OCI-LY7 (cell line): ENCODE measurements around the gene SPINK4. TPM values are rescaled to one million over a fixed set of nuclear protein-coding genes. Genes with fewer than 3 reads are reported as not detected.

Source experiments
- BruUV-seq: library from RNA; stranded (reverse); fragments of 400-500 nt; replicated peaks from 2 replicates; lab custom pipeline; 2021; lab: Mats Ljungman, UMichigan
- CTCF ChIA-PET: fragments of 300-600 bp; sonication (Branson Sonifier 250); formaldehyde crosslinking; loops from one replicate; lab custom pipeline; 2022; ENCODE audit warnings: antibody characterized with exemption; ENCODE audit not compliant: unreplicated experiment; lab: Charles Lee
- POLR2A ChIA-PET: fragments of 300-600 bp; sonication (Branson Sonifier 250); formaldehyde crosslinking; loops from one replicate; lab custom pipeline; 2022; ENCODE audit warnings: antibody characterized with exemption; lab: Charles Lee
- DNase-seq: peaks from one replicate; pipeline ENCODE4 v3.0.0-alpha.2; 2015; ENCODE audit warnings: low spot score
- H2AFZ ChIP-seq: fragments of 200-600 bp; sonication (generic), shearing (Covaris generic); 2 replicates; pipeline ENCODE4 v1.6.1; 2014; ENCODE audit warnings: mild to moderate bottlenecking, antibody characterized with exemption, low read length, moderate library complexity
- H3K27ac ChIP-seq: fragments of 200-600 bp; sonication (generic); 2 replicates; pipeline ENCODE4 v1.5.1; 2014; ENCODE audit warnings: mixed run types, low read depth, mild to moderate bottlenecking, moderate library complexity, low read length, inconsistent platforms; ENCODE audit not compliant: poor library complexity, severe bottlenecking
- H3K36me3 ChIP-seq: fragments of 200-600 bp; sonication (generic); 2 replicates; pipeline ENCODE4 v1.6.1; 2014; ENCODE audit warnings: mild to moderate bottlenecking, antibody characterized with exemption, low read length, moderate library complexity, mixed read lengths; ENCODE audit not compliant: insufficient read depth
- H3K4me1 ChIP-seq: fragments of 200-600 bp; sonication (generic); 2 replicates; pipeline ENCODE4 v1.5.1; 2014; ENCODE audit warnings: mild to moderate bottlenecking, low read length; ENCODE audit not compliant: insufficient read depth, poor library complexity, severe bottlenecking
- H3K4me2 ChIP-seq: fragments of 200-600 bp; sonication (generic); 2 replicates; pipeline ENCODE4 v1.6.1; 2014; ENCODE audit warnings: mild to moderate bottlenecking, low read length
- H3K4me3 ChIP-seq: fragments of 200-600 bp; sonication (generic); 2 replicates; pipeline ENCODE4 v1.5.1; 2014; ENCODE audit warnings: mild to moderate bottlenecking, low read depth, low read length; ENCODE audit not compliant: poor library complexity, severe bottlenecking
- H3K79me2 ChIP-seq: fragments of 200-600 bp; sonication (generic); 2 replicates; pipeline ENCODE4 v1.6.1; 2016; ENCODE audit warnings: low read depth, mild to moderate bottlenecking, low read length, moderate library complexity, mixed read lengths; ENCODE audit not compliant: insufficient read depth
- H3K9me2 ChIP-seq: fragments of 200-600 bp; sonication (generic); 2 replicates; pipeline ENCODE4 v1.6.1; 2016; ENCODE audit warnings: mild to moderate bottlenecking, low read length, mixed read lengths; ENCODE audit not compliant: insufficient read depth
- H3K9me3 ChIP-seq: fragments of 200-600 bp; sonication (generic); 2 replicates; pipeline ENCODE4 v1.6.1; 2014; ENCODE audit warnings: mild to moderate bottlenecking, mixed run types, low read length, mixed read lengths
- H4K20me1 ChIP-seq: fragments of 200-600 bp; sonication (generic); 2 replicates; pipeline ENCODE4 v1.6.1; 2014; ENCODE audit warnings: mild to moderate bottlenecking, antibody characterized with exemption, low read length, moderate library complexity, mixed read lengths; ENCODE audit not compliant: insufficient read depth
- CTCF ChIP-seq: fragments of 200-600 bp; sonication (generic); conservative IDR thresholded peaks from 2 replicates; pipeline ENCODE4 v1.5.1; 2014; ENCODE audit warnings: mild to moderate bottlenecking, antibody characterized with exemption, low read length, moderate library complexity, mixed read lengths
- EZH2phosphoT487 ChIP-seq: fragments of 200-600 bp; sonication (generic); IDR thresholded peaks from 2 replicates; pipeline ENCODE4 v1.6.1; 2018; ENCODE audit warnings: low read depth, borderline replicate concordance, mild to moderate bottlenecking, mixed run types, antibody characterized with exemption, low read length, moderate library complexity, mixed read lengths
- intact Hi-C: fragments of 100-400 bp; cut with micrococcal nuclease; formaldehyde crosslinking; loops from one replicate; pipeline ENCODE4 v1.10.0; 2022; ENCODE audit not compliant: unreplicated experiment
- total RNA-seq, 2 experiments: library from RNA; depleted of rRNA in 1 of 2; stranded (reverse); fragments of >200 nt in 1 of 2; shearing (Covaris generic) in 1 of 2; gene quantifications; 2 replicates each; pipeline ENCODE4 v1.2.3, GENCODE V29; 2014 to 2022

Gene SPINK4
- total RNA-seq, 2 experiments from 2014 or later, result not detected

DNA sequence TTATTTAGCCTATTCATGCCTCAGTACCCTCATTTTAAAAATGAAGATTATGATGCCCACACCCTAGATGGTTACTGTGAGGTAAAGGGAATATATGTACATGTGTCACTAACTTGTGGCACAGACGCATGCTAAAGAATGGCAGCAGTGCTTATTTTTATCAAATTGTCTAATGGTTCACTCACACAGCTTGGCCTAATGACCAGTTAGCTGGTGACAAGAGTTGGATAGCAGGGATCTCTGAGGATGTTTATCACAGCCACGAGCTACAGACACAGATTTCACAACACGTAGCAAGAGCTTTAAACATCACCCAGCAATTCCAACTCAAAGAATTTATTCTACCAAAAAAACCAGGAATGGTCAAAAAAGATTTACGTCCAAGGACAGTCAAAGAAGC lies 17.3 kb downstream of the SPINK4 start:
- Histone ChIP-seq H3K4me3 (no peak overlapping the region), H3K9me2 (no peaks in the 10 kb centered on the region), H3K4me1 (no peaks in the 10 kb centered on the region), H3K9me3 (no peaks in the 10 kb centered on the region), H3K27ac (no peak overlapping the region), H4K20me1 (no peaks in the 10 kb centered on the region), H3K79me2 (peaks cover 5% of the 10 kb centered on the region; the same call in 1 of the 2 replicates), H2AFZ (no peak overlapping the region), H3K4me2 (no peak overlapping the region), H3K36me3 (peaks cover 97% of the 10 kb centered on the region)
- POLR2A ChIA-PET, result interaction anchor here (0.9 kb wide), 1 partner anchor 9 kb away, joined by 5 read pairs; no protein-coding TSS in a partner anchor
- DNase-seq, result no peak
- CTCF ChIA-PET, result no interaction called here
- intact Hi-C loops, result no loop called here
- BruUV-seq, result no TSS peak
- TF ChIP-seq CTCF, result no peak
- TF ChIP-seq EZH2phosphoT487, result no peak

GRCh38 chr9:33260372-33260771 lies 20.4 kb downstream of the SPINK4 start:
- intact Hi-C loops, result no loop called here
- Histone ChIP-seq H3K9me2 (no peaks in the 10 kb centered on the region), H2AFZ (no peak overlapping the region), H3K27ac (no peak overlapping the region), H3K4me2 (no peak overlapping the region), H3K4me3 (no peak overlapping the region), H3K9me3 (no peaks in the 10 kb centered on the region), H3K36me3 (peaks cover 79% of the 10 kb centered on the region), H4K20me1 (no peaks in the 10 kb centered on the region), H3K79me2 (peaks cover 27% of the 10 kb centered on the region), H3K4me1 (peaks cover 6% of the 10 kb centered on the region)
- BruUV-seq, result no TSS peak
- no peak for DNase-seq
- CTCF ChIA-PET, result no interaction called here
- POLR2A ChIA-PET, result no interaction called here
- TF ChIP-seq EZH2phosphoT487, result no peak
- no peak for TF ChIP-seq CTCF
